Neural progenitor cell (in vitro differentiated cells): ENCODE measurements around the gene C1orf226. TPM values are rescaled to one million over a fixed set of nuclear protein-coding genes. Genes with fewer than 3 reads are reported as not detected.
A peak's percentile ranks its signal among the peaks of the same experiment; 100 is the strongest.

ENCODE experiments used
- DNase-seq: peaks from one replicate; pipeline ENCODE4 v3.0.0-alpha.2; 2016; ENCODE audit warnings: low spot score
- H2AFZ ChIP-seq: fragments of 200-600 bp; sonication (generic); replicated peaks from 2 replicates; pipeline ENCODE4 v1.6.1; 2016; ENCODE audit warnings: antibody characterized with exemption
- H3F3A ChIP-seq: fragments of 200-600 bp; sonication (generic); 2 replicates; pipeline ENCODE4 v1.6.1; 2016; ENCODE audit warnings: antibody characterized with exemption, low read depth
- H3K27ac ChIP-seq: fragments of 200-600 bp; sonication (generic); 2 replicates; pipeline ENCODE4 v1.5.1; 2016; ENCODE audit warnings: mild to moderate bottlenecking
- H3K27me3 ChIP-seq: fragments of 200-600 bp; sonication (generic); 2 replicates; pipeline ENCODE4 v1.6.1; 2016; ENCODE audit warnings: mild to moderate bottlenecking, moderate library complexity
- H3K36me3 ChIP-seq: fragments of 200-600 bp; sonication (generic); 2 replicates; pipeline ENCODE4 v1.5.1; 2016
- H3K4me1 ChIP-seq: fragments of 200-600 bp; sonication (generic); 2 replicates; pipeline ENCODE4 v1.6.1; 2016; ENCODE audit warnings: mixed run types
- H3K4me2 ChIP-seq: fragments of 200-600 bp; sonication (generic); 2 replicates; pipeline ENCODE4 v1.6.1; 2016
- H3K4me3 ChIP-seq: fragments of 200-600 bp; sonication (generic); 2 replicates; pipeline ENCODE4 v1.5.1; 2016
- H3K79me2 ChIP-seq: fragments of 200-600 bp; sonication (generic); 2 replicates; pipeline ENCODE4 v1.6.1; 2016; ENCODE audit warnings: low read depth
- H3K9ac ChIP-seq: fragments of 200-600 bp; sonication (generic); 2 replicates; pipeline ENCODE4 v1.6.1; 2016
- H3K9me3 ChIP-seq: fragments of 200-600 bp; sonication (generic); 2 replicates; pipeline ENCODE4 v1.5.1; 2016; ENCODE audit warnings: low read depth
- H4K20me1 ChIP-seq: fragments of 200-600 bp; sonication (generic); 2 replicates; pipeline ENCODE4 v1.6.1; 2016; ENCODE audit warnings: low read depth
- H3K27ac Mint-ChIP-seq: 3 replicates; pipeline ENCODE4 v1.8.0; 2021; ENCODE audit warnings: mixed read lengths
- H3K27me3 Mint-ChIP-seq: 2 replicates; pipeline ENCODE4 v1.8.0; 2022; ENCODE audit warnings: low read depth, mild to moderate bottlenecking, inconsistent platforms, moderate library complexity, mixed read lengths; ENCODE audit not compliant: insufficient read depth
- H3K36me3 Mint-ChIP-seq: 3 replicates; pipeline ENCODE4 v1.8.0; 2021; ENCODE audit warnings: mixed read lengths
- H3K4me1 Mint-ChIP-seq: 3 replicates; pipeline ENCODE4 v1.8.0; 2021; ENCODE audit warnings: mixed read lengths
- H3K4me3 Mint-ChIP-seq: 3 replicates; pipeline ENCODE4 v1.8.0; 2021; ENCODE audit warnings: mild to moderate bottlenecking, moderate library complexity, mixed read lengths
- H3K9me3 Mint-ChIP-seq: 3 replicates; pipeline ENCODE4 v1.8.0; 2020; ENCODE audit warnings: mixed read lengths
- EZH2 ChIP-seq: fragments of 200-600 bp; sonication (generic); IDR thresholded peaks from 2 replicates; pipeline ENCODE4 v1.6.1; 2017; ENCODE audit warnings: antibody characterized with exemption, mild to moderate bottlenecking, moderate library complexity
- EZH2phosphoT487 ChIP-seq: fragments of 200-600 bp; sonication (generic); IDR thresholded peaks from 2 replicates; pipeline ENCODE4 v1.6.1; 2017; ENCODE audit warnings: antibody characterized with exemption
- total RNA-seq: library from RNA; depleted of rRNA; stranded (reverse); fragments of >200 nt; gene quantifications from 2 replicates; pipeline ENCODE4 v1.2.3, GENCODE V29; 2015; ENCODE audit warnings: low replicate concordance
- TF ChIP-seq, protein P1 (sequence below): fragments of 200-600 bp; sonication (generic); IDR thresholded peaks from 2 replicates; pipeline ENCODE4 v1.5.1; 2017; ENCODE audit warnings: antibody characterized with exemption, mild to moderate bottlenecking

The C1orf226 gene
- total RNA-seq, 1 donor from 2014 or later = 3.9 TPM

DNA sequence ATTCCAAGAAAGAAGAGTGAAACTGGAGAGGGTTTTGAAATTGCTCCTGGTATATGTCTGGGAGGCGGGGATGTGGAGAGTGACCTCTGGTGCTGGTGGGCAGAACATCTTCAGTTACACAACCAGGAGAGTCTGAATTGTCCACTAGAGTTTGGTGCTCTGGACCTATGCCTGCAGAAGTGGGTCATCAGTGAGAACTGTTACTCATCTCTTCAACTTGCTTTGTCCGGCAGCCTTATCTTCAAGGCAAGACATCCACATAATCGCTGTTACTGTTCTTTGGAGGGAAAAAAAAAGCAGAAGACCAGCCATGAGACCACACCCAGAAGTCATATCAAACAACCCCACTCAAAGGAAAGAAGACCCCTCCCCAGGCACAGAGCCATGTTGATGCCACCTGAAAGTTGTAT is 15.5 kb downstream of the C1orf226 start:
- Histone ChIP-seq H2AFZ (no peak overlapping the region), H3K9me3 (no peaks in the 10 kb centered on the region), H3K79me2 (no peaks in the 10 kb centered on the region), H3K9ac (no peak overlapping the region), H3K4me2 (no peak overlapping the region), H3F3A (peaks cover 21% of the 10 kb centered on the region), H3K4me1 (peaks cover 33% of the 10 kb centered on the region), H4K20me1 (no peaks in the 10 kb centered on the region), H3K27me3 (no peaks in the 10 kb centered on the region), H3K4me3 (no peak overlapping the region), H3K27ac (no peak overlapping the region), H3K36me3 (no peaks in the 10 kb centered on the region)
- TF ChIP-seq, protein P1, sequence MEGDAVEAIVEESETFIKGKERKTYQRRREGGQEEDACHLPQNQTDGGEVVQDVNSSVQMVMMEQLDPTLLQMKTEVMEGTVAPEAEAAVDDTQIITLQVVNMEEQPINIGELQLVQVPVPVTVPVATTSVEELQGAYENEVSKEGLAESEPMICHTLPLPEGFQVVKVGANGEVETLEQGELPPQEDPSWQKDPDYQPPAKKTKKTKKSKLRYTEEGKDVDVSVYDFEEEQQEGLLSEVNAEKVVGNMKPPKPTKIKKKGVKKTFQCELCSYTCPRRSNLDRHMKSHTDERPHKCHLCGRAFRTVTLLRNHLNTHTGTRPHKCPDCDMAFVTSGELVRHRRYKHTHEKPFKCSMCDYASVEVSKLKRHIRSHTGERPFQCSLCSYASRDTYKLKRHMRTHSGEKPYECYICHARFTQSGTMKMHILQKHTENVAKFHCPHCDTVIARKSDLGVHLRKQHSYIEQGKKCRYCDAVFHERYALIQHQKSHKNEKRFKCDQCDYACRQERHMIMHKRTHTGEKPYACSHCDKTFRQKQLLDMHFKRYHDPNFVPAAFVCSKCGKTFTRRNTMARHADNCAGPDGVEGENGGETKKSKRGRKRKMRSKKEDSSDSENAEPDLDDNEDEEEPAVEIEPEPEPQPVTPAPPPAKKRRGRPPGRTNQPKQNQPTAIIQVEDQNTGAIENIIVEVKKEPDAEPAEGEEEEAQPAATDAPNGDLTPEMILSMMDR = no peak
- TF ChIP-seq EZH2phosphoT487 (no peak), EZH2 (no peak)
- Mint-ChIP-seq H3K27ac (peak overlapping the region; percentile 63), H3K4me3 (no peak overlapping the region), H3K27me3 (peaks cover 6% of the 10 kb centered on the region), H3K9me3 (peaks cover 11% of the 10 kb centered on the region), H3K36me3 (peaks cover 5% of the 10 kb centered on the region), H3K4me1 (peaks cover 42% of the 10 kb centered on the region)
- no peak for DNase-seq

DNA sequence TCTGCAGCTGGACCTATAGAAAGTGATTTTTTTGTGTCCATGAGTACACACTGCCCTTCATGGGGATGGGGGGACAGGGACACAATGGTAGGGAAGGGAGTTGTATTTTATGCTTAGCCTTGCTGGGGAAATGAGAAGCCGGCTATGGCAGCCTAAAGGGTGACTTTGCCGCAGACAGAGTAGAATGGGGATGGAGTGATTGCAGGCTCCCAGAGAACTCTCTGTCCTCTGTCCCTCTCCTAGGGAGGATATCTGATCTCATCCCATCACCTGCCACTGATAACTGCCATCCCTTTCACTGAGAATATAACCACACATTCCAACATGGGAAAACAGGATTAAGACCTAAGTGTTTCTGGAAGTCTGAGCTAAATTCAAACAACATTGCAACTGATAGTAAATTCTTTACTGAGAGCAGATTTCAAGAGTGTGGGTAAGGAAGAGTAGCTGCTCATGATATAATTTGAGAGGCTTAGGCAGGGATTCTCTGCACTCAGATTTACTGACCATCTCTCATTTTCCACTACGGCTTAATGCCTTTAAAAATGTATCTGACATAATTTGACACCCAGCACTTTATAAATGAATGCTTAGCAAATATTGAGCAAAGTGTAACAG is 16.5 kb downstream of the C1orf226 start:
- Mint-ChIP-seq H3K4me1 (peaks cover 42% of the 10 kb centered on the region), H3K9me3 (peaks cover 14% of the 10 kb centered on the region), H3K27me3 (peaks cover 6% of the 10 kb centered on the region), H3K36me3 (peaks cover 7% of the 10 kb centered on the region), H3K4me3 (no peak overlapping the region), H3K27ac (no peak overlapping the region)
- H3K27ac ChIP-seq = no peak overlapping the region
- no peaks in the 10 kb centered on the region for H3K27me3 ChIP-seq
- no peak for DNase-seq
- no peaks in the 10 kb centered on the region for H3K36me3 ChIP-seq
- H3K9me3 ChIP-seq = no peaks in the 10 kb centered on the region
- no peak for TF ChIP-seq EZH2
- TF ChIP-seq, protein P1 = no peak
- no peak for TF ChIP-seq EZH2phosphoT487
- no peaks in the 10 kb centered on the region for H4K20me1 ChIP-seq
- no peak overlapping the region for H3K4me3 ChIP-seq
- peaks cover 11% of the 10 kb centered on the region for H3F3A ChIP-seq
- H3K79me2 ChIP-seq = no peaks in the 10 kb centered on the region
- H2AFZ ChIP-seq = no peak overlapping the region
- H3K4me2 ChIP-seq = no peak overlapping the region
- H3K4me1 ChIP-seq = peaks cover 25% of the 10 kb centered on the region
- no peak overlapping the region for H3K9ac ChIP-seq

- no peak for DNase-seq
These were observed 17.6 kb downstream of the C1orf226 start for GRCh38 chr1:162398999-162399580.

More at GRCh38 chr1:162398999-162399580, 17.6 kb downstream of the C1orf226 start:
- H3K36me3 Mint-ChIP-seq = peaks cover 7% of the 10 kb centered on the region
- Histone ChIP-seq H3K4me1 (peaks cover 25% of the 10 kb centered on the region), H3K27ac (no peak overlapping the region), H3K9ac (no peak overlapping the region), H3K27me3 (no peaks in the 10 kb centered on the region), H4K20me1 (no peaks in the 10 kb centered on the region), H3K4me2 (peak overlapping the region; percentile 35), H2AFZ (peak overlapping the region; percentile 37), H3K4me3 (no peak overlapping the region), H3F3A (peaks cover 9% of the 10 kb centered on the region), H3K36me3 (no peaks in the 10 kb centered on the region), H3K79me2 (no peaks in the 10 kb centered on the region), H3K9me3 (no peaks in the 10 kb centered on the region)
- H3K4me3 Mint-ChIP-seq = no peak overlapping the region
- peaks cover 9% of the 10 kb centered on the region for H3K27me3 Mint-ChIP-seq
- H3K4me1 Mint-ChIP-seq = peaks cover 46% of the 10 kb centered on the region
- H3K9me3 Mint-ChIP-seq = peaks cover 14% of the 10 kb centered on the region
- TF ChIP-seq EZH2phosphoT487 (no peak), EZH2 (no peak)
- TF ChIP-seq, protein P1 = no peak
- H3K27ac Mint-ChIP-seq = no peak overlapping the region
